Measurements from ENCODE around the gene IL17D. TPM values are rescaled to one million over a fixed set of nuclear protein-coding genes. Genes with fewer than 3 reads are reported as not detected.
A peak's percentile ranks its signal among the peaks of the same experiment; 100 is the strongest.

The IL17D gene
- total and polyA plus RNA-seq, 12 donors: 0.47 to 3.8 (median 1.4) TPM

- H3K36me3 ChIP-seq (replicated peaks in 1 of 2): no peaks in the 10 kb centered on the region
- no peak overlapping the region for H3K27ac ChIP-seq
- H3K9me3 ChIP-seq (replicated peaks in 1 of 3): no peaks in the 10 kb centered on the region
- H3K27me3 ChIP-seq: no peaks in the 10 kb centered on the region
- TF ChIP-seq POLR2A (IDR thresholded peaks at IDR 0.05): no peak
- TF ChIP-seq, protein P1, sequence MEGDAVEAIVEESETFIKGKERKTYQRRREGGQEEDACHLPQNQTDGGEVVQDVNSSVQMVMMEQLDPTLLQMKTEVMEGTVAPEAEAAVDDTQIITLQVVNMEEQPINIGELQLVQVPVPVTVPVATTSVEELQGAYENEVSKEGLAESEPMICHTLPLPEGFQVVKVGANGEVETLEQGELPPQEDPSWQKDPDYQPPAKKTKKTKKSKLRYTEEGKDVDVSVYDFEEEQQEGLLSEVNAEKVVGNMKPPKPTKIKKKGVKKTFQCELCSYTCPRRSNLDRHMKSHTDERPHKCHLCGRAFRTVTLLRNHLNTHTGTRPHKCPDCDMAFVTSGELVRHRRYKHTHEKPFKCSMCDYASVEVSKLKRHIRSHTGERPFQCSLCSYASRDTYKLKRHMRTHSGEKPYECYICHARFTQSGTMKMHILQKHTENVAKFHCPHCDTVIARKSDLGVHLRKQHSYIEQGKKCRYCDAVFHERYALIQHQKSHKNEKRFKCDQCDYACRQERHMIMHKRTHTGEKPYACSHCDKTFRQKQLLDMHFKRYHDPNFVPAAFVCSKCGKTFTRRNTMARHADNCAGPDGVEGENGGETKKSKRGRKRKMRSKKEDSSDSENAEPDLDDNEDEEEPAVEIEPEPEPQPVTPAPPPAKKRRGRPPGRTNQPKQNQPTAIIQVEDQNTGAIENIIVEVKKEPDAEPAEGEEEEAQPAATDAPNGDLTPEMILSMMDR (IDR thresholded peaks at IDR 0.05): no peak
- intact Hi-C loops (cut with DNase I): no loop called here
- DNase-seq: no peak
- H3K4me1 ChIP-seq (replicated peaks in 1 of 2): peaks cover 7 to 8% of the 10 kb centered on the region in 2 donors
- 80 to 89% (median 82%) methylated on average over 9 to 16 of the region's 16 CpGs for WGBS, 4 donors
- H3K4me3 ChIP-seq: peak overlapping the region in 1 of 4 donors; percentile 49
Measured at GRCh38 chr13:20721058-20721453, 17.6 kb downstream of the IL17D start.

DNA sequence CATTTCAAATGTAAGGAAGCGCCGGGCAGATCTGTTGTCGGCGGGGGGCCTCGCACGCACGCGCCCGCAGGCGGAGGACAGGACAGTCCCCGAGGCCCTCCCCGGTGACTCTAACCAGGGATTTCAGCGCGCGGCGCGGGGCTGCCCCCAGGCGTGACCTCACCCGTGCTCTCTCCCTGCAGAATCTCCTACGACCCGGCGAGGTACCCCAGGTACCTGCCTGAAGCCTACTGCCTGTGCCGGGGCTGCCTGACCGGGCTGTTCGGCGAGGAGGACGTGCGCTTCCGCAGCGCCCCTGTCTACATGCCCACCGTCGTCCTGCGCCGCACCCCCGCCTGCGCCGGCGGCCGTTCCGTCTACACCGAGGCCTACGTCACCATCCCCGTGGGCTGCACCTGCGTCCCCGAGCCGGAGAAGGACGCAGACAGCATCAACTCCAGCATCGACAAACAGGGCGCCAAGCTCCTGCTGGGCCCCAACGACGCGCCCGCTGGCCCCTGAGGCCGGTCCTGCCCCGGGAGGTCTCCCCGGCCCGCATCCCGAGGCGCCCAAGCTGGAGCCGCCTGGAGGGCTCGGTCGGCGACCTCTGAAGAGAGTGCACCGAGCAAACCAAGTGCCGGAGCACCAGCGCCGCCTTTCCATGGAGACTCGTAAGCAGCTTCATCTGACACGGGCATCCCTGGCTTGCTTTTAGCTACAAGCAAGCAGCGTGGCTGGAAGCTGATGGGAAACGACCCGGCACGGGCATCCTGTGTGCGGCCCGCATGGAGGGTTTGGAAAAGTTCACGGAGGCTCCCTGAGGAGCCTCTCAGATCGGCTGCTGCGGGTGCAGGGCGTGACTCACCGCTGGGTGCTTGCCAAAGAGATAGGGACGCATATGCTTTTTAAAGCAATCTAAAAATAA, 18.2 kb downstream of the IL17D start:
- peak overlapping the region in 1 of 4 donors; percentile 49 for H3K4me3 ChIP-seq
- H3K36me3 ChIP-seq (replicated peaks in 1 of 2): no peaks in the 10 kb centered on the region
- no peak for TF ChIP-seq POLR2A (IDR thresholded peaks at IDR 0.05)
- TF ChIP-seq, protein P1 (IDR thresholded peaks at IDR 0.05): no peak
- H3K9me3 ChIP-seq (replicated peaks in 1 of 3): no peaks in the 10 kb centered on the region
- H3K4me1 ChIP-seq (replicated peaks in 1 of 2): peaks cover 7 to 8% of the 10 kb centered on the region in 2 donors
- DNase-seq: peak; percentile 70 to 85 (median 80)
- WGBS, 4 donors: 14 to 25% (median 17%) methylated on average over 10 to 81 of the region's 81 CpGs
- no peaks in the 10 kb centered on the region for H3K27me3 ChIP-seq
- no peak overlapping the region for H3K27ac ChIP-seq
- intact Hi-C loops (cut with DNase I): no loop called here

DNA sequence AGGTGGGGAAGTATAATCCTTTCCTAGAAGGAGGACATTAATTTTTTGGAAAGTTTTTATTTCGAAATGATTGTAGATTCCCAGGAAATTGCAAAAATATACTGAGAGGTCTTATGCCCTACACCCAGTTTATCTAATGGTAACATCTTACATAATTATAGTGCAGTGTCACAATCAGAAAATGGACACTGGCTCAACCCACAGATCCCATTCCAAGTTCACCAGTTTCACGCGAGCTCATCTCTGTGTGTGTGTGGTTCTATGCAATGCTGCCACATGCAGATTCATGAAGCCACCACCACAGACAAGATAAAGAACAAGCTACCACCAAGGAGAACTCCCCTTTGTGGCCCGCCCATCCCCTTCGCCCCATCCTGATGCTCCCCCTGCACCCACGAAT, 24.4 kb downstream of the IL17D start:
- Histone ChIP-seq H3K27me3 (no peaks in the 10 kb centered on the region), H3K36me3 (replicated peaks in 1 of 2) (no peaks in the 10 kb centered on the region), H3K9me3 (replicated peaks in 1 of 3) (no peaks in the 10 kb centered on the region), H3K4me1 (replicated peaks in 1 of 2) (no peaks in the 10 kb centered on the region), H3K27ac (no peak overlapping the region), H3K4me3 (no peak overlapping the region)
- DNase-seq: no peak
- 82 to 96% (median 94%) methylated on average over 6 of the region's 6 CpGs for WGBS, 4 donors
- intact Hi-C loops (cut with DNase I): no loop called here
- no peak for TF ChIP-seq POLR2A (IDR thresholded peaks at IDR 0.05)
- TF ChIP-seq, protein P1 (IDR thresholded peaks at IDR 0.05): no peak

- Histone ChIP-seq H3K27ac (no peak overlapping the region), H3K9me3 (replicated peaks in 1 of 3) (no peaks in the 10 kb centered on the region), H3K27me3 (no peaks in the 10 kb centered on the region), H3K36me3 (replicated peaks in 1 of 2) (no peaks in the 10 kb centered on the region), H3K4me1 (replicated peaks in 1 of 2) (no peaks in the 10 kb centered on the region), H3K4me3 (no peak overlapping the region)
- DNase-seq: no peak
- intact Hi-C loops (cut with DNase I): no loop called here
- 67 to 83% (median 77%) methylated on average over 13 to 14 of the region's 14 CpGs for WGBS, 4 donors
- TF ChIP-seq POLR2A (IDR thresholded peaks at IDR 0.05): no peak
- TF ChIP-seq, protein P1 (IDR thresholded peaks at IDR 0.05): no peak
Measured at GRCh38 chr13:20728579-20729311, 25.2 kb downstream of the IL17D start.

Measured in adrenal gland (tissue), 12 donors.